NCI-H1436 treated with DMSO at 0.1 percent for 48 hours (cell line): Measurements from ENCODE around the gene ALDH16A1.
"Not testable (repeated sequence)": the region's sequence is repeated elsewhere in the genome, so short reads cannot be mapped to it uniquely, and the experiment has no call there.

Experiments used
- DNase-seq: peaks from one replicate; lab custom pipeline; 2025; lab: John Stamatoyannopoulos, UW

The ALDH16A1 gene

GRCh38 chr19:49465371-49465770 is 12.3 kb downstream of the ALDH16A1 start:
- no peak for DNase-seq

GRCh38 chr19:49468199-49468598 is 15.2 kb downstream of the ALDH16A1 start:
- no peak for DNase-seq

GRCh38 chr19:49468746-49469447 is 15.9 kb downstream of the ALDH16A1 start:
- DNase-seq, result peak; percentile 96

- no peak for DNase-seq
These were observed 17.0 kb downstream of the ALDH16A1 start for GRCh38 chr19:49469828-49470614.

GRCh38 chr19:49470615-49470978 is 17.6 kb downstream of the ALDH16A1 start:
- DNase-seq, result no peak

GRCh38 chr19:49472936-49473335 is 19.9 kb downstream of the ALDH16A1 start:
- DNase-seq, result no peak

GRCh38 chr19:49473501-49473867 is 20.5 kb downstream of the ALDH16A1 start:
- DNase-seq, result not testable (repeated sequence)

GRCh38 chr19:49473868-49474541 is 21.0 kb downstream of the ALDH16A1 start, which contains the start of gene FLT3LG:
Gene FLT3LG, plus strand, starts transcription at chr19:49474215. Its CDS starts 425 bp downstream, at chr19:49474640.
- DNase-seq, result no peak

GRCh38 chr19:49474542-49474924 is 21.5 kb downstream of the ALDH16A1 start:
- DNase-seq, result no peak

- no peak for DNase-seq
These were observed 22.3 kb downstream of the ALDH16A1 start for GRCh38 chr19:49475191-49475917.

GRCh38 chr19:49475995-49476880 is 23.2 kb downstream of the ALDH16A1 start:
- DNase-seq, result no peak

GRCh38 chr19:49479975-49480628 is 27.1 kb downstream of the ALDH16A1 start:
- DNase-seq, result no peak

- DNase-seq, result no peak
These were observed 28.1 kb downstream of the ALDH16A1 start for GRCh38 chr19:49481020-49481683.

GRCh38 chr19:49486232-49486631 is 33.2 kb downstream of the ALDH16A1 start:
- no peak for DNase-seq

- no peak for DNase-seq
These were observed 33.8 kb downstream of the ALDH16A1 start for GRCh38 chr19:49486710-49487276.

- peak; percentile 99 for DNase-seq
These were observed 34.4 kb downstream of the ALDH16A1 start, which contains the start of gene RPL13A for GRCh38 chr19:49487277-49488045. Gene RPL13A, plus strand, starts transcription at chr19:49487608. Its CDS starts 22 bp downstream, at chr19:49487630.

GRCh38 chr19:49488046-49488862 is 35.2 kb downstream of the ALDH16A1 start:
- DNase-seq, result no peak
